ENCODE results near the gene IFT27.

IFT27 gene

GRCh38 chr22:36796552-36797175, 20.7 kb upstream of the IFT27 start:
- DNase-seq = no peak

GRCh38 chr22:36795633-36796032, 19.7 kb upstream of the IFT27 start:
- DNase-seq = no peak

- DNase-seq = no peak
Measured at GRCh38 chr22:36790648-36791047, 14.7 kb upstream of the IFT27 start.

- DNase-seq = no peak
Measured at GRCh38 chr22:36787204-36787988, 11.5 kb upstream of the IFT27 start.

- no peak for DNase-seq
Measured at GRCh38 chr22:36783743-36784142, 7.8 kb upstream of the IFT27 start.

GRCh38 chr22:36781656-36782627, 6.0 kb upstream of the IFT27 start:
- peak; percentile 87 for DNase-seq

GRCh38 chr22:36778020-36778419, 2.1 kb upstream of the IFT27 start:
- DNase-seq = no peak

GRCh38 chr22:36776722-36777121, 803 bp upstream of the IFT27 start:
- DNase-seq = no peak

- DNase-seq = peak; percentile 49
Measured at GRCh38 chr22:36775586-36775963, 344 bp downstream of the IFT27 start.

GRCh38 chr22:36773935-36774334, 2.0 kb downstream of the IFT27 start:
- DNase-seq = peak; percentile 12

GRCh38 chr22:36772451-36772850, 3.5 kb downstream of the IFT27 start:
- no peak for DNase-seq

- no peak for DNase-seq
Measured at GRCh38 chr22:36771356-36772063, 4.4 kb downstream of the IFT27 start.

- DNase-seq = no peak
Measured at GRCh38 chr22:36770513-36771231, 5.2 kb downstream of the IFT27 start.

- DNase-seq = no peak
Measured at GRCh38 chr22:36769541-36770512, 6.1 kb downstream of the IFT27 start.

- no peak for DNase-seq
Measured at GRCh38 chr22:36768616-36769015, 7.3 kb downstream of the IFT27 start.

- DNase-seq = no peak
Measured at GRCh38 chr22:36768141-36768540, 7.8 kb downstream of the IFT27 start.

GRCh38 chr22:36767035-36767775, 8.7 kb downstream of the IFT27 start:
- DNase-seq = no peak

GRCh38 chr22:36765943-36766450, 9.9 kb downstream of the IFT27 start:
- DNase-seq = no peak

- DNase-seq = no peak
Measured at GRCh38 chr22:36765131-36765942, 10.6 kb downstream of the IFT27 start.

All from CD4-positive, alpha-beta T cell treated with Interleukin-12 subunit alpha and Interleukin-12 subunit beta, for 1 hour (primary cell).